Endothelial cell of umbilical vein (primary cell): ENCODE data around the gene SAP30.

ENCODE experiments used
- POLR2A ChIP-seq: IDR thresholded peaks from 2 replicates; pipeline ENCODE4 v1.6.1; 2012; ENCODE audit warnings: low read depth, mild to moderate bottlenecking, control low read depth, low read length
- POLR2AphosphoS5 ChIP-seq: IDR thresholded peaks from 2 replicates; pipeline ENCODE4 v1.6.1; 2012; ENCODE audit warnings: low read depth, mild to moderate bottlenecking, control low read depth, low read length, moderate library complexity; ENCODE audit not compliant: insufficient read depth
- TF ChIP-seq, protein P1 (sequence below), 2 donors: IDR thresholded peaks; 1 replicate in 1 of 2; 2 replicates in 1 of 2; pipeline ENCODE4 v1.5.1; 2011; ENCODE audit warnings: low read length in 2 of 2, mild to moderate bottlenecking in 2 of 2, moderate library complexity in 2 of 2, control low read depth in 1 of 2, inconsistent platforms in 1 of 2, low read depth in 1 of 2; ENCODE audit not compliant: insufficient read depth in 1 of 2; ENCODE audit errors: extremely low read depth in 1 of 2

- TF ChIP-seq, protein P1, sequence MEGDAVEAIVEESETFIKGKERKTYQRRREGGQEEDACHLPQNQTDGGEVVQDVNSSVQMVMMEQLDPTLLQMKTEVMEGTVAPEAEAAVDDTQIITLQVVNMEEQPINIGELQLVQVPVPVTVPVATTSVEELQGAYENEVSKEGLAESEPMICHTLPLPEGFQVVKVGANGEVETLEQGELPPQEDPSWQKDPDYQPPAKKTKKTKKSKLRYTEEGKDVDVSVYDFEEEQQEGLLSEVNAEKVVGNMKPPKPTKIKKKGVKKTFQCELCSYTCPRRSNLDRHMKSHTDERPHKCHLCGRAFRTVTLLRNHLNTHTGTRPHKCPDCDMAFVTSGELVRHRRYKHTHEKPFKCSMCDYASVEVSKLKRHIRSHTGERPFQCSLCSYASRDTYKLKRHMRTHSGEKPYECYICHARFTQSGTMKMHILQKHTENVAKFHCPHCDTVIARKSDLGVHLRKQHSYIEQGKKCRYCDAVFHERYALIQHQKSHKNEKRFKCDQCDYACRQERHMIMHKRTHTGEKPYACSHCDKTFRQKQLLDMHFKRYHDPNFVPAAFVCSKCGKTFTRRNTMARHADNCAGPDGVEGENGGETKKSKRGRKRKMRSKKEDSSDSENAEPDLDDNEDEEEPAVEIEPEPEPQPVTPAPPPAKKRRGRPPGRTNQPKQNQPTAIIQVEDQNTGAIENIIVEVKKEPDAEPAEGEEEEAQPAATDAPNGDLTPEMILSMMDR (IDR thresholded peaks at IDR 0.05; ENCODE audit: extremely low read depth in 1 of 2, insufficient read depth in 1 of 2, low read depth in 1 of 2, low read length in 2 of 2) = no peak
- TF ChIP-seq POLR2A (no peak), POLR2AphosphoS5 (no peak)
Observed at GRCh38 chr4:173381610-173382009, 10.9 kb downstream of the SAP30 start.
